DND-41 (cell line): ENCODE results near the gene PAFAH1B2.
"Not testable (repeated sequence)": the region's sequence is repeated elsewhere in the genome, so short reads cannot be mapped to it uniquely, and the experiment has no call there.

Experiments
- ATAC-seq: fragments of 200-7000 bp; cut with Tn5 transposase; 3 replicates; pipeline ENCODE4 v1.9.1; 2021; ENCODE audit warnings: low read depth; ENCODE audit not compliant: insufficient read depth
- DNase-seq: peaks from one replicate; pipeline ENCODE4 v3.0.0-alpha.2; 2020
- H2AFZ ChIP-seq: 2 replicates; pipeline ENCODE4 v1.6.0; 2012; ENCODE audit warnings: low read depth, low read length
- H3K27ac ChIP-seq: 2 replicates; pipeline ENCODE4 v1.5.1; 2012; ENCODE audit warnings: low read length, inconsistent platforms
- H3K27me3 ChIP-seq: fragments of 200-600 bp; sonication (generic); 2 replicates; pipeline ENCODE4 v1.6.0; 2012; ENCODE audit warnings: low read length, mild to moderate bottlenecking, inconsistent platforms; ENCODE audit not compliant: insufficient read depth, poor library complexity
- H3K36me3 ChIP-seq: 2 replicates; pipeline ENCODE4 v1.5.1; 2012; ENCODE audit warnings: low read length, inconsistent platforms; ENCODE audit not compliant: insufficient read depth
- H3K4me1 ChIP-seq: 2 replicates; pipeline ENCODE4 v1.5.1; 2012; ENCODE audit warnings: mild to moderate bottlenecking, low read length; ENCODE audit not compliant: insufficient read depth
- H3K4me2 ChIP-seq: 2 replicates; pipeline ENCODE4 v1.6.0; 2012; ENCODE audit warnings: mild to moderate bottlenecking, moderate library complexity, low read length, inconsistent platforms; ENCODE audit not compliant: insufficient read depth
- H3K4me3 ChIP-seq, 2 experiments: fragments of 200-600 bp in 1 of 2; shearing (Covaris generic) in 1 of 2; 2 replicates each; pipeline ENCODE4 v1.5.1; 2012 to 2016; ENCODE audit warnings: inconsistent platforms in 2 of 2, low read length in 2 of 2, mild to moderate bottlenecking in 2 of 2, low read depth in 1 of 2, moderate library complexity in 1 of 2
- H3K79me2 ChIP-seq: 2 replicates; pipeline ENCODE4 v1.6.0; 2012; ENCODE audit warnings: low read length, inconsistent platforms; ENCODE audit not compliant: insufficient read depth
- H3K9ac ChIP-seq: 2 replicates; pipeline ENCODE4 v1.6.0; 2012; ENCODE audit warnings: low read depth, mild to moderate bottlenecking, inconsistent platforms, low read length, moderate library complexity
- H3K9me3 ChIP-seq: 2 replicates; pipeline ENCODE4 v1.5.1; 2012; ENCODE audit warnings: low read length, moderate library complexity, mild to moderate bottlenecking, inconsistent platforms; ENCODE audit not compliant: insufficient read depth, severe bottlenecking
- H4K20me1 ChIP-seq: 2 replicates; pipeline ENCODE4 v1.6.0; 2012; ENCODE audit warnings: low read length; ENCODE audit not compliant: insufficient read depth
- EZH2 ChIP-seq: IDR thresholded peaks from 3 replicates; pipeline ENCODE4 v1.6.1; 2012; ENCODE audit warnings: borderline replicate concordance, low read depth, mild to moderate bottlenecking, moderate library complexity, low read length, inconsistent platforms; ENCODE audit not compliant: severe bottlenecking
- TF ChIP-seq, protein P1 (sequence below): IDR thresholded peaks from 2 replicates; pipeline ENCODE4 v1.5.1; 2012; ENCODE audit warnings: borderline replicate concordance, low read length, moderate library complexity, mild to moderate bottlenecking; ENCODE audit not compliant: poor library complexity, severe bottlenecking; ENCODE audit errors: extremely low read depth

Gene PAFAH1B2

GRCh38 chr11:117130879-117131278 lies 13.2 kb upstream of the PAFAH1B2 start:
- Histone ChIP-seq H3K27me3 (no peaks in the 10 kb centered on the region), H2AFZ (no peak overlapping the region), H3K79me2 (no peaks in the 10 kb centered on the region), H3K4me1 (no peaks in the 10 kb centered on the region), H3K4me2 (no peak overlapping the region), H3K9ac (no peak overlapping the region), H3K27ac (no peak overlapping the region), H3K9me3 (no peaks in the 10 kb centered on the region), H3K36me3 (no peaks in the 10 kb centered on the region), H4K20me1 (no peaks in the 10 kb centered on the region), H3K4me3 (no peak overlapping the region)
- no peak for TF ChIP-seq EZH2
- TF ChIP-seq, protein P1, sequence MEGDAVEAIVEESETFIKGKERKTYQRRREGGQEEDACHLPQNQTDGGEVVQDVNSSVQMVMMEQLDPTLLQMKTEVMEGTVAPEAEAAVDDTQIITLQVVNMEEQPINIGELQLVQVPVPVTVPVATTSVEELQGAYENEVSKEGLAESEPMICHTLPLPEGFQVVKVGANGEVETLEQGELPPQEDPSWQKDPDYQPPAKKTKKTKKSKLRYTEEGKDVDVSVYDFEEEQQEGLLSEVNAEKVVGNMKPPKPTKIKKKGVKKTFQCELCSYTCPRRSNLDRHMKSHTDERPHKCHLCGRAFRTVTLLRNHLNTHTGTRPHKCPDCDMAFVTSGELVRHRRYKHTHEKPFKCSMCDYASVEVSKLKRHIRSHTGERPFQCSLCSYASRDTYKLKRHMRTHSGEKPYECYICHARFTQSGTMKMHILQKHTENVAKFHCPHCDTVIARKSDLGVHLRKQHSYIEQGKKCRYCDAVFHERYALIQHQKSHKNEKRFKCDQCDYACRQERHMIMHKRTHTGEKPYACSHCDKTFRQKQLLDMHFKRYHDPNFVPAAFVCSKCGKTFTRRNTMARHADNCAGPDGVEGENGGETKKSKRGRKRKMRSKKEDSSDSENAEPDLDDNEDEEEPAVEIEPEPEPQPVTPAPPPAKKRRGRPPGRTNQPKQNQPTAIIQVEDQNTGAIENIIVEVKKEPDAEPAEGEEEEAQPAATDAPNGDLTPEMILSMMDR: no peak
- ATAC-seq (no peak), DNase-seq (no peak)

GRCh38 chr11:117134431-117134830 lies 9.7 kb upstream of the PAFAH1B2 start:
- no peak overlapping the region for H3K4me3 ChIP-seq
- TF ChIP-seq, protein P1: no peak
- no peak for TF ChIP-seq EZH2
- H3K27ac ChIP-seq: no peak overlapping the region
- DNase-seq (no peak), ATAC-seq (no peak)
- H3K36me3 ChIP-seq: no peaks in the 10 kb centered on the region
- H2AFZ ChIP-seq: no peak overlapping the region
- H3K79me2 ChIP-seq: no peaks in the 10 kb centered on the region
- no peak overlapping the region for H3K4me2 ChIP-seq
- no peaks in the 10 kb centered on the region for H3K27me3 ChIP-seq
- H3K9me3 ChIP-seq: no peaks in the 10 kb centered on the region
- H3K4me1 ChIP-seq: no peaks in the 10 kb centered on the region
- no peak overlapping the region for H3K9ac ChIP-seq
- no peaks in the 10 kb centered on the region for H4K20me1 ChIP-seq

DNA sequence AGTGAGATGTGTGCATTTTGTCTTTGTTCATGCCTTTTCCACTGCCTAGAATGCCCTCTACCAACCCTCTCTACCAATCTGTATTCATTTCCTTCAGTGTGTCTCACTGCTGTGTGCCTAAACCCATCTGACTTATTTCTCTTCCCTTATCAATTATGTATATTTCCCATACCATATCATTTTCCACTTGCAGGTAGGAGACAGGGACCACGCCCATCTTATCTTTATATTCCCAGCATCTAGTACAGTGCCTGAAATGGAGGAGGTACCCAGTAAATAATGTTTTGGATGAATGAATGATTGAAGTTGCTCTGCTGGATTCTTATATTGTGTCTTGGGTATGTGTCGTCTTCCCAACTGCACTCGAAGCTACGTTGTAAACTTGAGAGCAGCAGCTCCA lies 9.1 kb upstream of the PAFAH1B2 start:
- H3K4me2 ChIP-seq, H3K9me3 ChIP-seq, H4K20me1 ChIP-seq, H3K27ac ChIP-seq, H3K9ac ChIP-seq, H3K4me1 ChIP-seq, DNase-seq, H3K36me3 ChIP-seq, H3K4me3 ChIP-seq, H2AFZ ChIP-seq, ATAC-seq, H3K79me2 ChIP-seq, H3K27me3 ChIP-seq: not testable (repeated sequence)

DNA sequence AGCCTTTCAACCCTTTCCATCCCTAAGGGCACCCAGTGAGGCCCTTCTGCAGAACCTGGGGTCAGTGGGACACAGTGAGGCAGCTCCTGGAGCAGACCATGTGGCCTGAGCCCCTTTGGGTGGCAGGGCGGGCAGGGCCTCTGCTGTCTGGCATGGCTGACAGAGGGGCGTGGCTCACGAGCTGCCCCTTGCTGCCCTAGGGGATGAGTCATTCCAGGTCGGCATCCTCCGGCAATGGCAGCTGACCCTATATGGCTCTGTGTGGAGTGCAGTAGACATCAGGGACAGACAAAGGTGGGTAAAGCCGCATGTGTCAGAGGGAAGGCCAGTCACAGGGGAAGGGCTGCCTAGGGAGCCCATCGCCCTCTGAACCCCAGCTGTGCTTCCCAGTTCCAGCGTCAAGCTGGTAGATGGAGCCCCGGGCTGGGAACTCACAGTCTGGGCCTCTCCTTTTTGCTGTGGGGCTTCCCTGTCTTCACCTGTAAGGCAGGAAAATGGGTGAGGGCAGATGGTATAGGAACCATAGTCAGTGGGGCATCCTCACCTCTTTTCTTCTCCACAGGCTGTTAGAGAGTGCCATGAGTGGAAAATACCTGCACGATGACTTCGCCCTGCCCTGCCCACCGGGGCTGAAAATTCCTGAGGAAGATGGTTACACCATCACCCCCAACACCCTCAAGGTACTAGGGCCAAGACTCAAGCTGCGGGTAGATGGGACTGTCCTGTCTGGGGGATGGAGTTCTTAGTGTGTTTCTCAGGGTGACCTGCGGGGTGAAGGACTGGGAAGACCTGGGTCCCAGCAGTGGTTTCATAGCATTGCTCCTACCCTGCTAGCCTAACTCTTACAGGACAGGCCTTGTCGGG lies 6.6 kb upstream of the PAFAH1B2 start:
- not testable (repeated sequence) for H3K9ac ChIP-seq, H2AFZ ChIP-seq, H3K4me2 ChIP-seq, ATAC-seq, DNase-seq, H3K27ac ChIP-seq, H3K79me2 ChIP-seq, H4K20me1 ChIP-seq, H3K36me3 ChIP-seq, H3K27me3 ChIP-seq, H3K9me3 ChIP-seq, H3K4me3 ChIP-seq, H3K4me1 ChIP-seq
